Raji (cell line): ENCODE measurements around the gene PLPPR4.

ENCODE experiments used
- POLR2A ChIP-seq: IDR thresholded peaks from 2 replicates; pipeline ENCODE4 v1.6.1; 2011; ENCODE audit warnings: low read depth, low read length, control low read depth; ENCODE audit not compliant: insufficient read depth

PLPPR4 gene

GRCh38 chr1:99264201-99265021, at the start of gene PLPPR4:
PLPPR4 (plus strand) TSS chr1:99264492; CDS start chr1:99264594, 102 bp downstream.
- no peak for TF ChIP-seq POLR2A

GRCh38 chr1:99216956-99217355, 47.3 kb upstream of the PLPPR4 start:
- no peak for TF ChIP-seq POLR2A

GRCh38 chr1:99217599-99217998, 46.7 kb upstream of the PLPPR4 start:
- no peak for TF ChIP-seq POLR2A

- TF ChIP-seq POLR2A: no peak
Observed at GRCh38 chr1:99218572-99218971, 45.7 kb upstream of the PLPPR4 start.

- TF ChIP-seq POLR2A: no peak
Observed at GRCh38 chr1:99218999-99219398, 45.3 kb upstream of the PLPPR4 start.

GRCh38 chr1:99227056-99227897, 37.0 kb upstream of the PLPPR4 start:
- no peak for TF ChIP-seq POLR2A

- no peak for TF ChIP-seq POLR2A
Observed at GRCh38 chr1:99228153-99228552, 36.1 kb upstream of the PLPPR4 start.

GRCh38 chr1:99229122-99229521, 35.2 kb upstream of the PLPPR4 start:
- no peak for TF ChIP-seq POLR2A

- TF ChIP-seq POLR2A: no peak
Observed at GRCh38 chr1:99230695-99231094, 33.6 kb upstream of the PLPPR4 start.

GRCh38 chr1:99232172-99232571, 32.1 kb upstream of the PLPPR4 start:
- TF ChIP-seq POLR2A: no peak

- TF ChIP-seq POLR2A: no peak
Observed at GRCh38 chr1:99233446-99233845, 30.8 kb upstream of the PLPPR4 start.

GRCh38 chr1:99236756-99237155, 27.5 kb upstream of the PLPPR4 start:
- TF ChIP-seq POLR2A: no peak

- TF ChIP-seq POLR2A: no peak
Observed at GRCh38 chr1:99239690-99240089, 24.6 kb upstream of the PLPPR4 start.

GRCh38 chr1:99240621-99241020, 23.7 kb upstream of the PLPPR4 start:
- TF ChIP-seq POLR2A: no peak

- TF ChIP-seq POLR2A: no peak
Observed at GRCh38 chr1:99246152-99246551, 18.1 kb upstream of the PLPPR4 start.

GRCh38 chr1:99247199-99247598, 17.1 kb upstream of the PLPPR4 start:
- no peak for TF ChIP-seq POLR2A

- no peak for TF ChIP-seq POLR2A
Observed at GRCh38 chr1:99250728-99251127, 13.6 kb upstream of the PLPPR4 start.

- no peak for TF ChIP-seq POLR2A
Observed at GRCh38 chr1:99251308-99251707, 13.0 kb upstream of the PLPPR4 start.
